ENCODE data around the gene TSHZ2. TPM values are rescaled to one million over a fixed set of nuclear protein-coding genes. Genes with fewer than 3 reads are reported as not detected.

Gene TSHZ2, protein sequence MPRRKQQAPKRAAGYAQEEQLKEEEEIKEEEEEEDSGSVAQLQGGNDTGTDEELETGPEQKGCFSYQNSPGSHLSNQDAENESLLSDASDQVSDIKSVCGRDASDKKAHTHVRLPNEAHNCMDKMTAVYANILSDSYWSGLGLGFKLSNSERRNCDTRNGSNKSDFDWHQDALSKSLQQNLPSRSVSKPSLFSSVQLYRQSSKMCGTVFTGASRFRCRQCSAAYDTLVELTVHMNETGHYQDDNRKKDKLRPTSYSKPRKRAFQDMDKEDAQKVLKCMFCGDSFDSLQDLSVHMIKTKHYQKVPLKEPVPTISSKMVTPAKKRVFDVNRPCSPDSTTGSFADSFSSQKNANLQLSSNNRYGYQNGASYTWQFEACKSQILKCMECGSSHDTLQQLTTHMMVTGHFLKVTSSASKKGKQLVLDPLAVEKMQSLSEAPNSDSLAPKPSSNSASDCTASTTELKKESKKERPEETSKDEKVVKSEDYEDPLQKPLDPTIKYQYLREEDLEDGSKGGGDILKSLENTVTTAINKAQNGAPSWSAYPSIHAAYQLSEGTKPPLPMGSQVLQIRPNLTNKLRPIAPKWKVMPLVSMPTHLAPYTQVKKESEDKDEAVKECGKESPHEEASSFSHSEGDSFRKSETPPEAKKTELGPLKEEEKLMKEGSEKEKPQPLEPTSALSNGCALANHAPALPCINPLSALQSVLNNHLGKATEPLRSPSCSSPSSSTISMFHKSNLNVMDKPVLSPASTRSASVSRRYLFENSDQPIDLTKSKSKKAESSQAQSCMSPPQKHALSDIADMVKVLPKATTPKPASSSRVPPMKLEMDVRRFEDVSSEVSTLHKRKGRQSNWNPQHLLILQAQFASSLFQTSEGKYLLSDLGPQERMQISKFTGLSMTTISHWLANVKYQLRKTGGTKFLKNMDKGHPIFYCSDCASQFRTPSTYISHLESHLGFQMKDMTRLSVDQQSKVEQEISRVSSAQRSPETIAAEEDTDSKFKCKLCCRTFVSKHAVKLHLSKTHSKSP (N-terminal part only)
- 10 to 100 TPM; 20.2 to 42.9 (median 25.8) TPM for total RNA-seq
- 8.0 TPM for total RNA-seq (2013)
- 16.4 to 111 (median 46.5) reads per million in 29 experiments for total RNA-seq

GRCh38 chr20:52972190-52972937 is at the start of gene TSHZ2:
TSHZ2 (plus strand) TSS chr20:52972358; CDS start chr20:52973294, 936 bp downstream.
- CTCF ChIA-PET: no interaction called here
- Mint-ChIP-seq H3K9me3 (no peaks in the 10 kb centered on the region), H3K36me3 (no peaks in the 10 kb centered on the region), H3K4me3 (peak within 1 kb of the TSS; percentile 89 to 99 (median 92)), H3K27ac (peak within 1 kb of the TSS; percentile 92 to 96), H3K27me3 (peaks cover 9 to 24% of the 10 kb centered on the region in 2 donors), H3K4me1 (peaks cover 20 to 45% (median 40%) of the 10 kb centered on the region in 3 donors)
- Histone ChIP-seq H3K9me3 (no peaks in the 10 kb centered on the region), H3K27me3 (replicated peaks in 1 of 2; ENCODE audit: control insufficient read depth in 2 of 2, extremely low read depth in 1 of 2, insufficient read depth in 2 of 2, low read length in 1 of 2) (peaks cover 4 to 18% of the 10 kb centered on the region in 2 experiments), H3K4me1 (ENCODE audit: control insufficient read depth in 1 of 2, extremely low read depth in 1 of 2, insufficient read depth in 2 of 2, low read length in 2 of 2) (peaks cover 0 to 8% of the 10 kb centered on the region in 2 experiments), H3K36me3 (ENCODE audit: control insufficient read depth in 2 of 2, extremely low read depth in 1 of 2, insufficient read depth in 1 of 2, low read length in 1 of 2) (no peaks in the 10 kb centered on the region), H3K4me3 (ENCODE audit: control insufficient read depth in 1 of 2, extremely low read depth in 1 of 2, low read length in 1 of 2) (peak within 1 kb of the TSS; percentile 17 to 59), H3K27ac (ENCODE audit: low read length) (peak within 1 kb of the TSS; percentile 63)
- WGBS (ENCODE audit: insufficient coverage): 1% methylated on average over 14 of the region's 41 CpGs
- POLR2A ChIA-PET: interaction anchor here (0.6 to 3.4 kb wide), 3 partner anchors 12 to 29 kb away, joined by 3 to 32 read pairs (median 3); no protein-coding TSS in a partner anchor
- ATAC-seq (replicated peaks in 1 of 4): peak; percentile 46 to 56 (median 51)
- peak in 34 of 35 experiments; percentile 9 to 58 (median 40) for DNase-seq

GRCh38 chr20:52922436-52922835 is 49.7 kb upstream of the TSHZ2 start:
- Histone ChIP-seq H3K36me3 (ENCODE audit: control insufficient read depth in 2 of 2, extremely low read depth in 1 of 2, insufficient read depth in 1 of 2, low read length in 1 of 2) (no peaks in the 10 kb centered on the region), H3K27me3 (replicated peaks in 1 of 2; ENCODE audit: control insufficient read depth in 2 of 2, extremely low read depth in 1 of 2, insufficient read depth in 2 of 2, low read length in 1 of 2) (no peaks in the 10 kb centered on the region), H3K4me3 (ENCODE audit: control insufficient read depth in 1 of 2, extremely low read depth in 1 of 2, low read length in 1 of 2) (no peak overlapping the region), H3K9me3 (no peaks in the 10 kb centered on the region), H3K27ac (ENCODE audit: low read length) (no peak overlapping the region), H3K4me1 (ENCODE audit: control insufficient read depth in 1 of 2, extremely low read depth in 1 of 2, insufficient read depth in 2 of 2, low read length in 2 of 2) (no peaks in the 10 kb centered on the region)
- ATAC-seq (replicated peaks in 1 of 4) (no peak), DNase-seq (no peak)
- Mint-ChIP-seq H3K9me3 (peaks cover 0 to 4% (median 0%) of the 10 kb centered on the region in 3 donors), H3K4me1 (peaks cover 0 to 7% (median 0%) of the 10 kb centered on the region in 3 donors), H3K27me3 (peaks cover 5 to 13% of the 10 kb centered on the region in 2 donors), H3K36me3 (no peaks in the 10 kb centered on the region), H3K27ac (no peak overlapping the region), H3K4me3 (no peak overlapping the region)
- ChIA-PET CTCF (no interaction called here), POLR2A (no interaction called here)
- 38% methylated on average over 1 of the region's 2 CpGs for WGBS (ENCODE audit: insufficient coverage)

DNA sequence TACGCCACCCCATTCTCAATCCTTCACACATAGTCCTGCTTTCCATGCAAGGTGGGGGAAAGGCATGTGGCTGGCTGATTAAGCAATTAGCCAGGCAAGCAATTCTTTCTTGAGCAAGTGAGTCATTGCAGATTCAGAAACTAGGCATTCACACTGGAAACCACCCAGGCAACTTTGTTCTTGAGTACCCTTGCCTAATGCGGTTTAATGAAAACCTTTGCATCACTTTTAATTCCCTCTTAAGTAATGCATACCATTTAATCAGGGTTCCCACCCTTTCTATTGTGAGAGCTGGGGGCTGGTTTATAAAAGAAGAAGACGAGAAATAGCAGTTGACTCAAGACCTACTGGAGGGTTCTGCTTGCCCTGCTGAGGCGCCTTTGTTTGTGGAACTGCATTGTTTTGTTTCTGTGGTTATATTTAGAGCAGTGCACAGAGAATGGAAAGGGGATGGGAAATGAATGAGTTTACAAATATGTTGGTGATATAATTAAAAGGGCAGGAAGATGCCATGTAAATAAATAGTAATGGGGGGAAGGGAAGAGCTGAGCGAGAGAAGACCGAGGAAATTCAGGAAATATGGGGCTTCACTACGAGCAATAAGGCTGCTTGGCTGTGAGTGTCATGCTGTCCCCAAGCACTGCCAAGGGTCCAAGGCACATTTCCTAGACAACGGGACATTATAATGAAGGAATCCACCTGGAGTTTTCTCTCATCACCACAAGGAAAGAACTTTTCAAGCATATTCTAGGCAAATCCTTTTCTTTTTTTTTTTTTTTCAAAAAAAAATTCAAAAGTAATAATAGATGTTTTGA is 48.8 kb upstream of the TSHZ2 start:
- no peaks in the 10 kb centered on the region for H3K27me3 ChIP-seq (replicated peaks in 1 of 2; ENCODE audit: control insufficient read depth in 2 of 2, extremely low read depth in 1 of 2, insufficient read depth in 2 of 2, low read length in 1 of 2)
- H3K9me3 ChIP-seq: no peaks in the 10 kb centered on the region
- 37% methylated on average over 3 of the region's 8 CpGs for WGBS (ENCODE audit: insufficient coverage)
- H3K27ac ChIP-seq (ENCODE audit: low read length): no peak overlapping the region
- no peaks in the 10 kb centered on the region for H3K36me3 ChIP-seq (ENCODE audit: control insufficient read depth in 2 of 2, extremely low read depth in 1 of 2, insufficient read depth in 1 of 2, low read length in 1 of 2)
- no peak for DNase-seq
- H3K4me1 ChIP-seq (ENCODE audit: control insufficient read depth in 1 of 2, extremely low read depth in 1 of 2, insufficient read depth in 2 of 2, low read length in 2 of 2): no peaks in the 10 kb centered on the region
- Mint-ChIP-seq H3K4me3 (no peak overlapping the region), H3K36me3 (no peaks in the 10 kb centered on the region), H3K4me1 (peaks cover 0 to 7% (median 0%) of the 10 kb centered on the region in 3 donors), H3K9me3 (peaks cover 0 to 4% (median 0%) of the 10 kb centered on the region in 3 donors), H3K27ac (no peak overlapping the region), H3K27me3 (peaks cover 5 to 13% of the 10 kb centered on the region in 2 donors)
- POLR2A ChIA-PET: interaction anchor here (0.6 to 0.8 kb wide), 2 partner anchors 8 to 231 kb away, joined by 3 to 12 read pairs; no protein-coding TSS in a partner anchor
- CTCF ChIA-PET: no interaction called here
- ATAC-seq (replicated peaks in 1 of 4): no peak
- H3K4me3 ChIP-seq (ENCODE audit: control insufficient read depth in 1 of 2, extremely low read depth in 1 of 2, low read length in 1 of 2): no peak overlapping the region

- Histone ChIP-seq H3K36me3 (ENCODE audit: control insufficient read depth in 2 of 2, extremely low read depth in 1 of 2, insufficient read depth in 1 of 2, low read length in 1 of 2) (no peaks in the 10 kb centered on the region), H3K27me3 (replicated peaks in 1 of 2; ENCODE audit: control insufficient read depth in 2 of 2, extremely low read depth in 1 of 2, insufficient read depth in 2 of 2, low read length in 1 of 2) (no peaks in the 10 kb centered on the region), H3K4me3 (ENCODE audit: control insufficient read depth in 1 of 2, extremely low read depth in 1 of 2, low read length in 1 of 2) (no peak overlapping the region), H3K27ac (ENCODE audit: low read length) (no peak overlapping the region), H3K4me1 (ENCODE audit: control insufficient read depth in 1 of 2, extremely low read depth in 1 of 2, insufficient read depth in 2 of 2, low read length in 2 of 2) (no peaks in the 10 kb centered on the region), H3K9me3 (no peaks in the 10 kb centered on the region)
- ATAC-seq (replicated peaks in 1 of 4) (no peak), DNase-seq (no peak)
- H3K9me3 Mint-ChIP-seq: peaks cover 0 to 9% (median 2%) of the 10 kb centered on the region in 3 donors
- no peak overlapping the region for H3K4me3 Mint-ChIP-seq
- no peak overlapping the region for H3K27ac Mint-ChIP-seq
- peaks cover 0 to 7% (median 0%) of the 10 kb centered on the region in 3 donors for H3K4me1 Mint-ChIP-seq
- POLR2A ChIA-PET: interaction anchor here (0.6 kb wide), 2 partner anchors 232 to 355 kb away, joined by 3 to 12 read pairs; no protein-coding TSS in a partner anchor
- CTCF ChIA-PET: no interaction called here
- H3K27me3 Mint-ChIP-seq: peaks cover 5 to 13% of the 10 kb centered on the region in 2 donors
- WGBS (ENCODE audit: insufficient coverage): 100% methylated on average over 2 of the region's 9 CpGs
- H3K36me3 Mint-ChIP-seq: no peaks in the 10 kb centered on the region
These were observed 47.5 kb upstream of the TSHZ2 start for GRCh38 chr20:52924411-52925271.

DNA sequence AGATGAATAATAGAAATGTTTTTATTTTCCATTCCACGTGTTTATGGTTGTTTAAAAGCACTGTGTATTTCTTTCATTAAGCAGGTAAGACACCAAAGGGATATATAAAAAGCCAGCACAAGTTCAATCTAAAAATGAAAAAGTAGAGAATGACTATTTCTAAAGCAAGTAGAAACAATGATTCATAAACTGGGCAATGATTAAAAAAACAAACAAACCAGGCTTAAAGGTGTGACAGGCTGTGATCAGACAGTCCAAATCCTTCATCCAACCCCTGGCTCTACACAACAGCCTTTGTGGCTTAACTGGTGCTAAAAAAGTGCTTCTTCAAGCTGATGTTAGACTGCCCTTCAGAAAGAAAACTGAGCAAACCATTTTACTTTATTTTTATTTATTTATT is 45.7 kb upstream of the TSHZ2 start:
- POLR2A ChIA-PET: no interaction called here
- Histone ChIP-seq H3K4me3 (ENCODE audit: control insufficient read depth in 1 of 2, extremely low read depth in 1 of 2, low read length in 1 of 2) (no peak overlapping the region), H3K27me3 (replicated peaks in 1 of 2; ENCODE audit: control insufficient read depth in 2 of 2, extremely low read depth in 1 of 2, insufficient read depth in 2 of 2, low read length in 1 of 2) (no peaks in the 10 kb centered on the region), H3K4me1 (ENCODE audit: control insufficient read depth in 1 of 2, extremely low read depth in 1 of 2, insufficient read depth in 2 of 2, low read length in 2 of 2) (no peaks in the 10 kb centered on the region), H3K27ac (ENCODE audit: low read length) (no peak overlapping the region), H3K36me3 (ENCODE audit: control insufficient read depth in 2 of 2, extremely low read depth in 1 of 2, insufficient read depth in 1 of 2, low read length in 1 of 2) (no peaks in the 10 kb centered on the region), H3K9me3 (no peaks in the 10 kb centered on the region)
- ATAC-seq (replicated peaks in 1 of 4) (no peak), DNase-seq (no peak)
- Mint-ChIP-seq H3K4me3 (no peak overlapping the region), H3K27ac (no peak overlapping the region), H3K27me3 (peaks cover under 1 to 7% of the 10 kb centered on the region in 2 donors), H3K9me3 (peaks cover 0 to 4% (median 2%) of the 10 kb centered on the region in 3 donors), H3K36me3 (no peaks in the 10 kb centered on the region), H3K4me1 (peaks cover 0 to 7% (median 0%) of the 10 kb centered on the region in 3 donors)
- CTCF ChIA-PET: no interaction called here
- WGBS (ENCODE audit: insufficient coverage): no CpG with 5 or more reads among the region's 1 CpG

Measured in T-cell (primary cell).